22Rv1 (cell line): ENCODE results near the gene ENGASE.

ENCODE experiments used
- H3K27ac ChIP-seq: fragments of 450-650 bp; 2 replicates; pipeline ENCODE4 v1.5.1; 2017
- CTCF ChIP-seq: fragments of 450-650 bp; IDR thresholded peaks from 2 replicates; pipeline ENCODE4 v1.5.1; 2017; ENCODE audit warnings: mild to moderate bottlenecking
- ZFX ChIP-seq: fragments of 450-650 bp; IDR thresholded peaks from 2 replicates; pipeline ENCODE4 v1.6.1; 2017; ENCODE audit warnings: antibody characterized with exemption, borderline replicate concordance

Gene ENGASE

GRCh38 chr17:79041041-79041570 is 33.5 kb upstream of the ENGASE start:
- TF ChIP-seq CTCF (no peak), ZFX (no peak)

GRCh38 chr17:79041723-79042420 is 32.8 kb upstream of the ENGASE start:
- TF ChIP-seq ZFX (no peak), CTCF (no peak)
- H3K27ac ChIP-seq, result no peak overlapping the region

More at GRCh38 chr17:79041041-79041570, 33.5 kb upstream of the ENGASE start:
- H3K27ac ChIP-seq, result no peak overlapping the region

- no peak overlapping the region for H3K27ac ChIP-seq
- no peak for TF ChIP-seq ZFX
- TF ChIP-seq CTCF, result peak; percentile 73
These were observed 32.0 kb upstream of the ENGASE start for GRCh38 chr17:79042421-79043190.

- TF ChIP-seq ZFX (no peak), CTCF (no peak)
- no peak overlapping the region for H3K27ac ChIP-seq
These were observed 31.3 kb upstream of the ENGASE start for GRCh38 chr17:79043191-79043930.

GRCh38 chr17:79043931-79044320 is 30.7 kb upstream of the ENGASE start:
- H3K27ac ChIP-seq, result no peak overlapping the region
- TF ChIP-seq ZFX, result no peak
- no peak for TF ChIP-seq CTCF

- TF ChIP-seq ZFX (no peak), CTCF (no peak)
These were observed 30.2 kb upstream of the ENGASE start for GRCh38 chr17:79044462-79044861.

More at GRCh38 chr17:79044462-79044861, 30.2 kb upstream of the ENGASE start:
- no peak overlapping the region for H3K27ac ChIP-seq
